GM23338 (cell line): Measurements from ENCODE around the gene PPDPF. TPM values are rescaled to one million over a fixed set of nuclear protein-coding genes. Genes with fewer than 3 reads are reported as not detected.
A peak's percentile ranks its signal among the peaks of the same experiment; 100 is the strongest.

Experiments used
- ATAC-seq: fragments of 200-7000 bp; cut with Tn5 transposase; 3 replicates; pipeline ENCODE4 v1.9.1; 2020
- DNase-seq: peaks from one replicate; pipeline ENCODE4 v3.0.0-alpha.2; 2015; ENCODE audit warnings: low spot score
- H2AFZ ChIP-seq: fragments of 200-600 bp; sonication (generic); 2 replicates; pipeline ENCODE4 v1.8.0; 2016; ENCODE audit warnings: antibody characterized with exemption, mild to moderate bottlenecking, moderate library complexity
- H3F3A ChIP-seq: fragments of 200-600 bp; sonication (generic); replicated peaks from 2 replicates; pipeline ENCODE4 v1.8.0; 2017; ENCODE audit warnings: antibody characterized with exemption, mixed run types, low read depth
- H3K27ac ChIP-seq: fragments of 200-600 bp; sonication (generic); 2 replicates; pipeline ENCODE4 v1.6.1; 2016; ENCODE audit warnings: low read depth
- H3K27me3 ChIP-seq: fragments of 200-600 bp; sonication (generic); 2 replicates; pipeline ENCODE4 v1.8.0; 2016; ENCODE audit warnings: mild to moderate bottlenecking, mixed run types, moderate library complexity; ENCODE audit not compliant: insufficient read depth
- H3K36me3 ChIP-seq: fragments of 200-600 bp; sonication (generic); 2 replicates; pipeline ENCODE4 v1.8.0; 2016; ENCODE audit warnings: mild to moderate bottlenecking; ENCODE audit not compliant: insufficient read depth
- H3K4me1 ChIP-seq: fragments of 200-600 bp; sonication (generic); 2 replicates; pipeline ENCODE4 v1.8.0; 2016; ENCODE audit warnings: mild to moderate bottlenecking, moderate library complexity; ENCODE audit not compliant: insufficient read depth
- H3K4me2 ChIP-seq: fragments of 200-600 bp; sonication (generic); 2 replicates; pipeline ENCODE4 v1.7.1; 2017; ENCODE audit warnings: mixed run types
- H3K4me3 ChIP-seq: fragments of 200-600 bp; sonication (generic); 2 replicates; pipeline ENCODE4 v1.6.1; 2016; ENCODE audit warnings: mixed run types
- H3K79me2 ChIP-seq: fragments of 200-600 bp; sonication (generic); replicated peaks from 2 replicates; pipeline ENCODE4 v1.8.0; 2017; ENCODE audit warnings: mild to moderate bottlenecking; ENCODE audit not compliant: insufficient read depth
- H3K9me2 ChIP-seq: fragments of 200-600 bp; sonication (generic); 2 replicates; pipeline ENCODE4 v1.8.0; 2017; ENCODE audit not compliant: insufficient read depth
- H4K20me1 ChIP-seq: fragments of 200-600 bp; sonication (generic); replicated peaks from 2 replicates; pipeline ENCODE4 v1.8.0; 2017; ENCODE audit warnings: mild to moderate bottlenecking; ENCODE audit not compliant: insufficient read depth
- H3K27ac Mint-ChIP-seq: 2 replicates; pipeline ENCODE4 v1.8.0; 2020; ENCODE audit warnings: inconsistent platforms, mild to moderate bottlenecking, moderate library complexity, mixed read lengths
- H3K27me3 Mint-ChIP-seq: 3 replicates; pipeline ENCODE4 v1.8.0; 2022; ENCODE audit warnings: low read depth, mild to moderate bottlenecking, moderate library complexity, mixed read lengths, inconsistent platforms; ENCODE audit not compliant: insufficient read depth, poor library complexity
- H3K36me3 Mint-ChIP-seq: 3 replicates; pipeline ENCODE4 v1.8.0; 2021; ENCODE audit warnings: low read depth, mild to moderate bottlenecking, inconsistent platforms, moderate library complexity, mixed read lengths
- H3K4me1 Mint-ChIP-seq: 3 replicates; pipeline ENCODE4 v1.8.0; 2020; ENCODE audit warnings: mild to moderate bottlenecking, inconsistent platforms, mixed read lengths
- H3K4me3 Mint-ChIP-seq: 3 replicates; pipeline ENCODE4 v1.8.0; 2021; ENCODE audit warnings: moderate library complexity, mild to moderate bottlenecking, inconsistent platforms, mixed read lengths
- H3K9me3 Mint-ChIP-seq: 3 replicates; pipeline ENCODE4 v1.8.0; 2020; ENCODE audit warnings: moderate library complexity, mild to moderate bottlenecking, inconsistent platforms, mixed read lengths
- EZH2 ChIP-seq: fragments of 200-600 bp; sonication (generic); IDR thresholded peaks from one replicate; pipeline ENCODE4 v1.8.0; 2017; ENCODE audit warnings: antibody characterized with exemption, mild to moderate bottlenecking, low read depth; ENCODE audit not compliant: unreplicated experiment
- NANOG ChIP-seq: IDR thresholded peaks from 2 replicates; pipeline ENCODE4 v1.6.1; 2016; ENCODE audit warnings: antibody characterized with exemption, borderline replicate concordance
- REST ChIP-seq: IDR thresholded peaks from one replicate; pipeline ENCODE4 v1.6.1; 2018; ENCODE audit warnings: antibody characterized with exemption; ENCODE audit not compliant: unreplicated experiment
- ZNF114 ChIP-seq: fragments of 250-450 bp; sonication (Bioruptor Pico); IDR thresholded peaks from 2 replicates; pipeline ENCODE4 v1.5.0; 2020; ENCODE audit warnings: mild to moderate bottlenecking, moderate library complexity
- polyA plus RNA-seq: library from polyadenylated mRNA; unstranded; fragments of >200 nt; fragmentation: Nextera tagmentation; extraction: Ambion mirVana; gene quantifications from 2 replicates; pipeline ENCODE4 v1.2.1, GENCODE V29; 2016
- total RNA-seq: library from RNA; depleted of rRNA; stranded (reverse); fragments of >200 nt; shearing (Covaris generic); gene quantifications from 2 replicates; pipeline ENCODE4 v1.2.3, GENCODE V29; 2014
- TF ChIP-seq, protein P1 (sequence below), 2 experiments: fragments of 200-600 bp in 1 of 2; sonication (generic) in 1 of 2; conservative IDR thresholded peaks; 2 replicates each; pipeline versions ENCODE4 v1.5.1 to v1.6.1; 2016 to 2017; ENCODE audit warnings: antibody characterized with exemption in 2 of 2, low read depth in 2 of 2, mild to moderate bottlenecking in 2 of 2, moderate library complexity in 1 of 2
- TF ChIP-seq, protein P2 (sequence below): fragments of 250-450 bp; sonication (Bioruptor Pico); IDR thresholded peaks from 2 replicates; pipeline ENCODE4 v1.5.0; 2020; ENCODE audit warnings: mild to moderate bottlenecking, moderate library complexity
- TF ChIP-seq, protein P3 (sequence below): IDR thresholded peaks from 2 replicates; pipeline ENCODE4 v1.6.1; 2016; ENCODE audit warnings: antibody characterized with exemption

Gene PPDPF
- total and polyA plus RNA-seq, 2 experiments from 2014 or later = 83.9 to 141 TPM

DNA sequence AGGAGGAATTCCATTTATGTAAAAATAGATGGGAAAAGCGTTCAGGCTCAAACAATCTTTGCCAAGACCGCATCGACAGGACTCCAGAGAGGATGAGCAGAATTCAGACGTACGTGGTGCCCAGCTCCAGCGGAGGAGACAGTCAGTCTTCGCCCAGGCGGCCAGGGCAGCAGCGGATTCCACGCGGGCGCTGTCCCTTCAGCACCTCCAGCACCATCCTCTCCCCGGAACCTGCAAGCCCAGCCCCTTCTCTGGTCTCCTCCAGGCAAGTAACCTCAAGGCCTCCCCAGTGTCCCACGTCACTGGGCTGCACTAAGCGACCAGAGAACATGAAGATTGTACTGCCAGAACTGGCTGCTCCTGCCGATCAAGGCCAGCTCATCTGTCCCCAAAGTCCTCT is 45.4 kb upstream of the PPDPF start:
- Histone ChIP-seq H3K27me3 (no peaks in the 10 kb centered on the region), H3K9me2 (no peaks in the 10 kb centered on the region), H4K20me1 (0 out of 2 replicates have a peak, but pooled peaks cover 4% of the 10 kb centered on the region), H3K27ac (no peak overlapping the region), H3K4me2 (no peak overlapping the region), H3K4me3 (no peak overlapping the region), H3K4me1 (peaks cover 13% of the 10 kb centered on the region), H3K36me3 (no peaks in the 10 kb centered on the region), H2AFZ (no peak overlapping the region), H3K79me2 (peaks cover 10% of the 10 kb centered on the region), H3F3A (0 out of 2 replicates have a peak, but pooled peaks cover 4% of the 10 kb centered on the region)
- Mint-ChIP-seq H3K4me1 (peaks cover 39% of the 10 kb centered on the region), H3K9me3 (no peaks in the 10 kb centered on the region; the same call in 2 of the 3 replicates), H3K27me3 (peaks cover 24% of the 10 kb centered on the region), H3K27ac (no peak overlapping the region), H3K36me3 (no peaks in the 10 kb centered on the region), H3K4me3 (no peak overlapping the region; the same call in 2 of the 3 replicates)
- peak; percentile 85 for TF ChIP-seq REST
- TF ChIP-seq, protein P1, sequence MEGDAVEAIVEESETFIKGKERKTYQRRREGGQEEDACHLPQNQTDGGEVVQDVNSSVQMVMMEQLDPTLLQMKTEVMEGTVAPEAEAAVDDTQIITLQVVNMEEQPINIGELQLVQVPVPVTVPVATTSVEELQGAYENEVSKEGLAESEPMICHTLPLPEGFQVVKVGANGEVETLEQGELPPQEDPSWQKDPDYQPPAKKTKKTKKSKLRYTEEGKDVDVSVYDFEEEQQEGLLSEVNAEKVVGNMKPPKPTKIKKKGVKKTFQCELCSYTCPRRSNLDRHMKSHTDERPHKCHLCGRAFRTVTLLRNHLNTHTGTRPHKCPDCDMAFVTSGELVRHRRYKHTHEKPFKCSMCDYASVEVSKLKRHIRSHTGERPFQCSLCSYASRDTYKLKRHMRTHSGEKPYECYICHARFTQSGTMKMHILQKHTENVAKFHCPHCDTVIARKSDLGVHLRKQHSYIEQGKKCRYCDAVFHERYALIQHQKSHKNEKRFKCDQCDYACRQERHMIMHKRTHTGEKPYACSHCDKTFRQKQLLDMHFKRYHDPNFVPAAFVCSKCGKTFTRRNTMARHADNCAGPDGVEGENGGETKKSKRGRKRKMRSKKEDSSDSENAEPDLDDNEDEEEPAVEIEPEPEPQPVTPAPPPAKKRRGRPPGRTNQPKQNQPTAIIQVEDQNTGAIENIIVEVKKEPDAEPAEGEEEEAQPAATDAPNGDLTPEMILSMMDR (conservative IDR thresholded peaks at IDR 0.05; ENCODE audit: low read depth in 2 of 2) = no peak
- ATAC-seq (peak; percentile 48), DNase-seq (peak; percentile 84)

GRCh38 chr20:63477061-63477616 is 43.4 kb upstream of the PPDPF start:
- H3K9me2 ChIP-seq = no peaks in the 10 kb centered on the region
- H3K79me2 ChIP-seq = no peaks in the 10 kb centered on the region
- H3K36me3 Mint-ChIP-seq = no peaks in the 10 kb centered on the region
- peaks cover 45% of the 10 kb centered on the region for H3K4me1 Mint-ChIP-seq
- H3K27ac ChIP-seq = no peak overlapping the region; the same call in 1 of the 2 replicates
- no peaks in the 10 kb centered on the region; the same call in 2 of the 3 replicates for H3K9me3 Mint-ChIP-seq
- no peaks in the 10 kb centered on the region for H3K27me3 ChIP-seq
- peak overlapping the region; percentile 56 for H3K4me3 Mint-ChIP-seq
- no peak overlapping the region for H3K27ac Mint-ChIP-seq
- H3K4me2 ChIP-seq = peak overlapping the region; percentile 46; the same call in 1 of the 2 replicates
- no peaks in the 10 kb centered on the region for H3K36me3 ChIP-seq
- DNase-seq = no peak
- 0 out of 2 replicates have a peak, but pooled peaks cover 4% of the 10 kb centered on the region for H3F3A ChIP-seq
- H2AFZ ChIP-seq = peak overlapping the region; percentile 81; the same call in 1 of the 2 replicates
- 0 out of 2 replicates have a peak, but pooled peaks cover 4% of the 10 kb centered on the region for H4K20me1 ChIP-seq
- H3K4me1 ChIP-seq = peaks cover 18% of the 10 kb centered on the region
- peak overlapping the region; percentile 12; the same call in 1 of the 2 replicates for H3K4me3 ChIP-seq
- peaks cover 23% of the 10 kb centered on the region for H3K27me3 Mint-ChIP-seq
- peak; percentile 6; the same call in 1 of the 3 replicates for ATAC-seq
- TF ChIP-seq, protein P2, sequence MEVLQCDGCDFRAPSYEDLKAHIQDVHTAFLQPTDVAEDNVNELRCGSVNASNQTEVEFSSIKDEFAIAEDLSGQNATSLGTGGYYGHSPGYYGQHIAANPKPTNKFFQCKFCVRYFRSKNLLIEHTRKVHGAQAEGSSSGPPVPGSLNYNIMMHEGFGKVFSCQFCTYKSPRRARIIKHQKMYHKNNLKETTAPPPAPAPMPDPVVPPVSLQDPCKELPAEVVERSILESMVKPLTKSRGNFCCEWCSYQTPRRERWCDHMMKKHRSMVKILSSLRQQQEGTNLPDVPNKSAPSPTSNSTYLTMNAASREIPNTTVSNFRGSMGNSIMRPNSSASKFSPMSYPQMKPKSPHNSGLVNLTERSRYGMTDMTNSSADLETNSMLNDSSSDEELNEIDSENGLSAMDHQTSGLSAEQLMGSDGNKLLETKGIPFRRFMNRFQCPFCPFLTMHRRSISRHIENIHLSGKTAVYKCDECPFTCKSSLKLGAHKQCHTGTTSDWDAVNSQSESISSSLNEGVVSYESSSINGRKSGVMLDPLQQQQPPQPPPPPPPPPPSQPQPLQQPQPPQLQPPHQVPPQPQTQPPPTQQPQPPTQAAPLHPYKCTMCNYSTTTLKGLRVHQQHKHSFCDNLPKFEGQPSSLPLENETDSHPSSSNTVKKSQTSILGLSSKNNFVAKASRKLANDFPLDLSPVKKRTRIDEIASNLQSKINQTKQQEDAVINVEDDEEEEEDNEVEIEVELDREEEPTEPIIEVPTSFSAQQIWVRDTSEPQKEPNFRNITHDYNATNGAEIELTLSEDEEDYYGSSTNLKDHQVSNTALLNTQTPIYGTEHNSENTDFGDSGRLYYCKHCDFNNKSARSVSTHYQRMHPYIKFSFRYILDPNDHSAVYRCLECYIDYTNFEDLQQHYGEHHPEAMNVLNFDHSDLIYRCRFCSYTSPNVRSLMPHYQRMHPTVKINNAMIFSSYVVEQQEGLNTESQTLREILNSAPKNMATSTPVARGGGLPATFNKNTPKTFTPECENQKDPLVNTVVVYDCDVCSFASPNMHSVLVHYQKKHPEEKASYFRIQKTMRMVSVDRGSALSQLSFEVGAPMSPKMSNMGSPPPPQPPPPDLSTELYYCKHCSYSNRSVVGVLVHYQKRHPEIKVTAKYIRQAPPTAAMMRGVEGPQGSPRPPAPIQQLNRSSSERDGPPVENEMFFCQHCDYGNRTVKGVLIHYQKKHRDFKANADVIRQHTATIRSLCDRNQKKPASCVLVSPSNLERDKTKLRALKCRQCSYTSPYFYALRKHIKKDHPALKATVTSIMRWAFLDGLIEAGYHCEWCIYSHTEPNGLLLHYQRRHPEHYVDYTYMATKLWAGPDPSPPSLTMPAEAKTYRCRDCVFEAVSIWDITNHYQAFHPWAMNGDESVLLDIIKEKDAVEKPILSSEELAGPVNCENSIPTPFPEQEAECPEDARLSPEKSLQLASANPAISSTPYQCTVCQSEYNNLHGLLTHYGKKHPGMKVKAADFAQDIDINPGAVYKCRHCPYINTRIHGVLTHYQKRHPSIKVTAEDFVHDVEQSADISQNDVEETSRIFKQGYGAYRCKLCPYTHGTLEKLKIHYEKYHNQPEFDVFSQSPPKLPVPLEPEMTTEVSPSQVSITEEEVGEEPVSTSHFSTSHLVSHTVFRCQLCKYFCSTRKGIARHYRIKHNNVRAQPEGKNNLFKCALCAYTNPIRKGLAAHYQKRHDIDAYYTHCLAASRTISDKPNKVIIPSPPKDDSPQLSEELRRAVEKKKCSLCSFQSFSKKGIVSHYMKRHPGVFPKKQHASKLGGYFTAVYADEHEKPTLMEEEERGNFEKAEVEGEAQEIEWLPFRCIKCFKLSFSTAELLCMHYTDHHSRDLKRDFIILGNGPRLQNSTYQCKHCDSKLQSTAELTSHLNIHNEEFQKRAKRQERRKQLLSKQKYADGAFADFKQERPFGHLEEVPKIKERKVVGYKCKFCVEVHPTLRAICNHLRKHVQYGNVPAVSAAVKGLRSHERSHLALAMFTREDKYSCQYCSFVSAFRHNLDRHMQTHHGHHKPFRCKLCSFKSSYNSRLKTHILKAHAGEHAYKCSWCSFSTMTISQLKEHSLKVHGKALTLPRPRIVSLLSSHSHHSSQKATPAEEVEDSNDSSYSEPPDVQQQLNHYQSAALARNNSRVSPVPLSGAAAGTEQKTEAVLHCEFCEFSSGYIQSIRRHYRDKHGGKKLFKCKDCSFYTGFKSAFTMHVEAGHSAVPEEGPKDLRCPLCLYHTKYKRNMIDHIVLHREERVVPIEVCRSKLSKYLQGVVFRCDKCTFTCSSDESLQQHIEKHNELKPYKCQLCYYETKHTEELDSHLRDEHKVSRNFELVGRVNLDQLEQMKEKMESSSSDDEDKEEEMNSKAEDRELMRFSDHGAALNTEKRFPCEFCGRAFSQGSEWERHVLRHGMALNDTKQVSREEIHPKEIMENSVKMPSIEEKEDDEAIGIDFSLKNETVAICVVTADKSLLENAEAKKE = no peak
- TF ChIP-seq EZH2 = no peak
- no peak for TF ChIP-seq NANOG
- TF ChIP-seq ZNF114 = no peak
- TF ChIP-seq, protein P3, sequence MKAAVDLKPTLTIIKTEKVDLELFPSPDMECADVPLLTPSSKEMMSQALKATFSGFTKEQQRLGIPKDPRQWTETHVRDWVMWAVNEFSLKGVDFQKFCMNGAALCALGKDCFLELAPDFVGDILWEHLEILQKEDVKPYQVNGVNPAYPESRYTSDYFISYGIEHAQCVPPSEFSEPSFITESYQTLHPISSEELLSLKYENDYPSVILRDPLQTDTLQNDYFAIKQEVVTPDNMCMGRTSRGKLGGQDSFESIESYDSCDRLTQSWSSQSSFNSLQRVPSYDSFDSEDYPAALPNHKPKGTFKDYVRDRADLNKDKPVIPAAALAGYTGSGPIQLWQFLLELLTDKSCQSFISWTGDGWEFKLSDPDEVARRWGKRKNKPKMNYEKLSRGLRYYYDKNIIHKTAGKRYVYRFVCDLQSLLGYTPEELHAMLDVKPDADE = no peak
